GM12878 (cell line): ENCODE data around the gene DCDC2. TPM values are rescaled to one million over a fixed set of nuclear protein-coding genes. Genes with fewer than 3 reads are reported as not detected.

Source experiments
- ATAC-seq: fragments of 200-7000 bp; cut with Tn5 transposase; 3 replicates; pipeline ENCODE4 v1.9.1; 2020; ENCODE audit warnings: mild to moderate bottlenecking, moderate library complexity
- BruUV-seq: library from RNA; stranded (reverse); fragments of 400-500 nt; replicated peaks from 2 replicates; lab custom pipeline; 2021; lab: Mats Ljungman, UMichigan
- CTCF ChIA-PET: fragments of 300-600 bp; sonication (Branson Sonifier 250); formaldehyde crosslinking; extraction: SDS; loops from one replicate; lab custom pipeline; 2021; ENCODE audit warnings: inconsistent platforms; lab: Yijun Ruan, JAX
- POLR2A ChIA-PET: fragments of 350-600 bp; formaldehyde crosslinking; extraction: SDS; loops from one replicate; lab custom pipeline; 2021; ENCODE audit warnings: inconsistent platforms; lab: Charles Lee
- RAD21 ChIA-PET: fragments of 300-600 bp; sonication (Branson Sonifier 250); formaldehyde crosslinking; loops from one replicate; lab custom pipeline; 2023; ENCODE audit warnings: antibody characterized with exemption; ENCODE audit not compliant: unreplicated experiment; lab: Charles Lee
- SMC1A ChIA-PET: fragments of 300-600 bp; sonication (Branson Sonifier 250); formaldehyde crosslinking; loops from one replicate; lab custom pipeline; 2023; ENCODE audit not compliant: unreplicated experiment, uncharacterized antibody; lab: Charles Lee
- DNase-seq: peaks from one replicate; pipeline ENCODE4 v3.0.0-alpha.2; 2011; ENCODE audit warnings: low read depth, low spot score
- FAIRE-seq: peaks from 3 replicates; lab custom pipeline; 2011; peaks lifted over from hg19 to GRCh38; lab: Jason Lieb, UNC
- H2AFZ ChIP-seq: 2 replicates; pipeline ENCODE4 v1.6.0; 2011; ENCODE audit warnings: low read depth, low read length, control low read depth; ENCODE audit not compliant: control insufficient read depth
- H3K27ac ChIP-seq: 2 replicates; pipeline ENCODE4 v1.5.1; 2011; ENCODE audit warnings: control low read depth; ENCODE audit not compliant: control insufficient read depth, insufficient read depth
- H3K27me3 ChIP-seq, 2 experiments: replicated peaks in 1 of 2; 2 replicates each; pipeline versions ENCODE4 v1.6.0 to v1.6.1; 2011; ENCODE audit warnings: low read length in 1 of 2; ENCODE audit not compliant: control insufficient read depth in 2 of 2, insufficient read depth in 2 of 2
- H3K36me3 ChIP-seq, 2 experiments: 2 replicates each; pipeline ENCODE4 v1.5.1; 2011; ENCODE audit warnings: low read length in 1 of 2; ENCODE audit not compliant: control insufficient read depth in 2 of 2, insufficient read depth in 2 of 2
- H3K4me1 ChIP-seq: 2 replicates; pipeline ENCODE4 v1.6.1; 2011; ENCODE audit warnings: mild to moderate bottlenecking, low read length, moderate library complexity, mixed read lengths; ENCODE audit not compliant: control insufficient read depth, insufficient read depth
- H3K4me2 ChIP-seq: 2 replicates; pipeline ENCODE4 v1.6.0; 2011; ENCODE audit warnings: control low read depth; ENCODE audit not compliant: control insufficient read depth, insufficient read depth
- H3K4me3 ChIP-seq: fragments of 200-600 bp; sonication (generic); 2 replicates; pipeline ENCODE4 v1.5.1; 2016
- H3K79me2 ChIP-seq: 2 replicates; pipeline ENCODE4 v1.6.0; 2011; ENCODE audit warnings: low read length; ENCODE audit not compliant: control insufficient read depth, insufficient read depth
- H3K9ac ChIP-seq: 2 replicates; pipeline ENCODE4 v1.8.0; 2011; ENCODE audit warnings: low read length, control low read depth, mixed read lengths; ENCODE audit not compliant: control insufficient read depth, insufficient read depth
- H3K9me3 ChIP-seq: replicated peaks from 3 replicates; pipeline ENCODE4 v1.5.1; 2011; ENCODE audit warnings: mild to moderate bottlenecking, low read length; ENCODE audit not compliant: control insufficient read depth, insufficient read depth
- H4K20me1 ChIP-seq: 2 replicates; pipeline ENCODE4 v1.6.0; 2011; ENCODE audit not compliant: control insufficient read depth, insufficient read depth
- CBX3 ChIP-seq: fragments of 200-600 bp; sonication (generic); IDR thresholded peaks from 2 replicates; pipeline ENCODE4 v1.6.1; 2016; ENCODE audit warnings: low read depth, borderline replicate concordance
- CBX5 ChIP-seq: sonication (generic); IDR thresholded peaks from 2 replicates; pipeline ENCODE4 v1.6.1; 2016; ENCODE audit warnings: low read depth, moderate library complexity, mild to moderate bottlenecking, inconsistent platforms
- CHD2 ChIP-seq: IDR thresholded peaks from 2 replicates; pipeline ENCODE4 v1.6.1; 2011; ENCODE audit warnings: low read depth, low read length, improper control_type of control experiment, borderline replicate concordance
- CHD4 ChIP-seq: fragments of 200-600 bp; sonication (generic); IDR thresholded peaks from 2 replicates; pipeline ENCODE4 v1.6.1; 2016; ENCODE audit warnings: mild to moderate bottlenecking
- EP300 ChIP-seq, 2 experiments: fragments of 150-350 bp in 1 of 2; IDR thresholded peaks; 2 replicates each; pipeline ENCODE4 v1.6.1; 2011 to 2012; ENCODE audit warnings: low read depth in 2 of 2, low read length in 2 of 2, borderline replicate concordance in 1 of 2, improper control_type of control experiment in 1 of 2, inconsistent platforms in 1 of 2; ENCODE audit not compliant: control insufficient read depth in 1 of 2
- KAT2A ChIP-seq: conservative IDR thresholded peaks from 2 replicates; pipeline ENCODE4 v1.6.1; 2011; ENCODE audit warnings: low read depth, low read length; ENCODE audit not compliant: control insufficient read depth
- KDM1A ChIP-seq: fragments of 200-600 bp; sonication (generic); IDR thresholded peaks from 2 replicates; pipeline ENCODE4 v1.6.1; 2016; ENCODE audit warnings: borderline replicate concordance
- MYC ChIP-seq: IDR thresholded peaks from 2 replicates; pipeline ENCODE4 v1.6.1; 2011; ENCODE audit warnings: mild to moderate bottlenecking, low read length, moderate library complexity, inconsistent platforms; ENCODE audit not compliant: insufficient read depth, insufficient replicate concordance, insufficient read length, severe bottlenecking
- NR2C2 ChIP-seq: IDR thresholded peaks from 2 replicates; pipeline ENCODE4 v1.6.1; 2011; ENCODE audit warnings: borderline replicate concordance, low read depth; ENCODE audit not compliant: control insufficient read depth, insufficient read length
- POLR2AphosphoS2 ChIP-seq: IDR thresholded peaks from 2 replicates; pipeline ENCODE4 v1.6.1; 2011; ENCODE audit warnings: low read depth, mild to moderate bottlenecking, low read length, improper control_type of control experiment, moderate library complexity
- SUPT20H ChIP-seq: IDR thresholded peaks from 2 replicates; pipeline ENCODE4 v1.6.1; 2011; ENCODE audit warnings: low read depth, mild to moderate bottlenecking, low read length, moderate library complexity, borderline replicate concordance; ENCODE audit not compliant: control insufficient read depth
- TAF1 ChIP-seq: IDR thresholded peaks from 2 replicates; pipeline ENCODE4 v1.6.1; 2011; ENCODE audit warnings: mild to moderate bottlenecking, low read depth, low read length, borderline replicate concordance
- TARDBP ChIP-seq: IDR thresholded peaks from 2 replicates; pipeline ENCODE4 v1.6.1; 2016; ENCODE audit warnings: borderline replicate concordance
- WGBS: methylation state at CpG from one replicate; pipeline ENCODE4 v1.1.6; 2016; ENCODE audit warnings: low lambda C conversion rate; ENCODE audit not compliant: insufficient replicate concordance, insufficient coverage; ENCODE audit errors: missing lambda C conversion rate; 5-methylcytosine and 5-hydroxymethylcytosine counted together
- in situ Hi-C: fragments of 300-500 bp; cut with MboI; formaldehyde crosslinking; loops from 9 replicates; pipeline ENCODE4 v1.14.3; 2018; ENCODE audit warnings: mixed read lengths
- intact Hi-C: fragments of 100-400 bp; cut with micrococcal nuclease; formaldehyde crosslinking; loops from one replicate; pipeline ENCODE4 v1.14.2; 2022; ENCODE audit not compliant: unreplicated experiment
- polyA plus RNA-seq, 11 experiments: library from polyadenylated mRNA; depleted of rRNA in 4 of 11; unstranded in 6 of 11; stranded (reverse) in 5 of 11; fragments of >200 nt; fragmentation: Nextera tagmentation in 4 of 11; fragmentation: Illumina TruSeq in 1 of 11; extraction: Ambion mirVana in 4 of 11; extraction: Trizol in 1 of 11; gene quantifications; 1 replicate in 1 of 11; 2 replicates in 10 of 11; pipeline versions ENCODE4 v1.2.1 to v1.2.3, GENCODE V29; 2011 to 2016; ENCODE audit warnings: inconsistent platforms in 2 of 11, missing spikeins in 2 of 11, low read depth in 1 of 11
- total RNA-seq, 4 experiments: library from RNA; depleted of rRNA in 3 of 4; stranded (reverse); fragments of >200 nt in 3 of 4; fragmentation: Illumina TruSeq in 1 of 4; extraction: Trizol in 1 of 4; gene quantifications; 2 replicates each; pipeline versions ENCODE4 v1.2.1 to v1.2.3, GENCODE V29; 2013 to 2021
- TF ChIP-seq, protein P1 (sequence below): IDR thresholded peaks from 2 replicates; pipeline ENCODE4 v1.6.1; 2011; ENCODE audit warnings: low read depth, mild to moderate bottlenecking, low read length, moderate library complexity, borderline replicate concordance; ENCODE audit errors: extremely low read depth

The DCDC2 gene
- total and polyA plus RNA-seq, 10 of the 15 experiments (the other 5 are each of a cell fraction or from before 2014, with no cell fraction given), result under 0.01 to 0.03 TPM; not detected in 8

DNA sequence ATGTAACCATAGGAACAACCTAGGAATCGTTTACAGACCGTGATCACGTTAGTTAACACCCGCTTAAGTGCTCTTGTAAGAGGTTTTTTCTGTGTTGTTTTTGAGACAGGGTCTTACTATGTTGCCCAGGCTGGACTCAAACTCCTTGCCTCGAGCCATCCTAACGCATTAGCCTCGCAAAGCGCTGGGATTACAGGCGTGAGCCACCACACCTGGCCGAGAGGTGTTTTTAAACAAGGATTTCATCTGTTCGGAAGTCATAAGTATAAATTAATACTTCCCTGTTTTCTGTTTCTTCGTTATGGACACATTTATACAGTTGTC, 45.6 kb upstream of the DCDC2 start:
- CTCF ChIA-PET, result interaction anchor here (1.3 kb wide), 1 partner anchor 44 kb away, joined by 3 read pairs; no protein-coding TSS in a partner anchor
- FAIRE-seq, result no peak
- Histone ChIP-seq H3K4me1 (peaks cover 8% of the 10 kb centered on the region), H2AFZ (peak overlapping the region; percentile 96), H3K9me3 (no peaks in the 10 kb centered on the region), H3K4me2 (peak overlapping the region; percentile 65), H3K27ac (peak overlapping the region; percentile 49; the same call in 1 of the 2 replicates), H3K36me3 (no peaks in the 10 kb centered on the region; a peak in 1 of 4 replicates), H4K20me1 (no peaks in the 10 kb centered on the region), H3K9ac (peak overlapping the region; percentile 71), H3K79me2 (peaks cover 32% of the 10 kb centered on the region), H3K4me3 (peak overlapping the region; percentile 85), H3K27me3 (no peaks in the 10 kb centered on the region)
- TF ChIP-seq NR2C2, result no peak
- no peak for TF ChIP-seq CHD4
- TF ChIP-seq POLR2AphosphoS2, result no peak
- no peak for TF ChIP-seq MYC
- TF ChIP-seq, protein P1, sequence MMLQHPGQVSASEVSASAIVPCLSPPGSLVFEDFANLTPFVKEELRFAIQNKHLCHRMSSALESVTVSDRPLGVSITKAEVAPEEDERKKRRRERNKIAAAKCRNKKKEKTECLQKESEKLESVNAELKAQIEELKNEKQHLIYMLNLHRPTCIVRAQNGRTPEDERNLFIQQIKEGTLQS, result no peak
- no peak for TF ChIP-seq CBX3
- no peak for TF ChIP-seq TAF1
- TF ChIP-seq CHD2, result no peak
- TF ChIP-seq EP300 (IDR thresholded peaks at IDR 0.05; ENCODE audit: borderline replicate concordance in 1 of 2, control insufficient read depth in 1 of 2, low read depth in 2 of 2, low read length in 2 of 2), result no peak
- no peak for TF ChIP-seq KDM1A
- no peak for TF ChIP-seq TARDBP
- TF ChIP-seq SUPT20H, result no peak
- no peak for TF ChIP-seq KAT2A
- no peak for TF ChIP-seq CBX5
- under 1% methylated on average over 12 of the region's 12 CpGs for WGBS
- no peak for DNase-seq
- intact Hi-C loops, result loop anchor here (10.0 kb wide), 1 partner anchor 371 kb away; the partner anchor contains the start of gene GMNN
- BruUV-seq, result no TSS peak
- SMC1A ChIA-PET, result no interaction called here
- POLR2A ChIA-PET, result interaction anchor here (1.3 kb wide), 1 partner anchor 11 kb away, joined by 6 read pairs; no protein-coding TSS in a partner anchor
- no peak for ATAC-seq
- RAD21 ChIA-PET, result no interaction called here
- in situ Hi-C loops, result no loop called here
